GM19023 (cell line): Measurements from ENCODE around the gene SLC35E2B.
"Not testable (repeated sequence)": the region's sequence is repeated elsewhere in the genome, so short reads cannot be mapped to it uniquely, and the experiment has no call there.

Experiments used
- ATAC-seq: cut with Tn5 transposase; IDR thresholded peaks from one replicate; pipeline ENCODE4 v1.9.1; 2021; ENCODE audit warnings: mild to moderate bottlenecking, moderate library complexity; ENCODE audit not compliant: unreplicated experiment

SLC35E2B gene

DNA sequence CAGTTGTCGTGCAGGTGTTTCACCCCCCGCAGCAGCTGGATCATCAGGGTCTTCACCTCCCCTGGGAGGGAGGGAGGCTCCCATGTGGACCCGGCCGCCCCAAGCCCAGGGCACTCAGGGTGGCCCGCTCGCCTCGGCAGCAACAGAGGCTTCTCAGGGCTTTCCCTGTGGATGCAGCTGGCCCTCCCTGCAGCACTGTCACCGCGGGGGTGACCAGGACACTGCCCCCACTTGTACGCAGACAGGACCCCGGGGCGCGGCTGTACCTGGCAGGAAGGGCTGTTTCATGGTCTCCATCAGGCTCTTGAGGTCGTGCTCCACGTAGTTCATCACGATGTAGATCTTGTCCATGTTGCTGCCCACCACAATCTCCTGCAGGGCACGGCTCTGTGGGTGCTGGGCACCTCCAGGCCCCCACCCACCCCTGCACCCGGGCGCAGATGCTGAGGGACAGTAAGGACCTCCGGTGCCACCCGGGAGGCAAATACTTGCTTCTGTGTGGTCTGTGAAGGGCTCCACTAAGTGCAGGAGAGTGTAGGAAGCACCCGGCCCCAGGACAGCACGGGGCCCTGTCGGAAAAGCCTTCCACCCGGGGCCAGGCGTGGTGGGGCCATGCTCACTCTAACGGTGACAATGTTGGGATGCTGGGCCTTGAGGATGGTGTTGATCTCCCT is 11.8 kb upstream of the SLC35E2B start:
- ATAC-seq = not testable (repeated sequence)

DNA sequence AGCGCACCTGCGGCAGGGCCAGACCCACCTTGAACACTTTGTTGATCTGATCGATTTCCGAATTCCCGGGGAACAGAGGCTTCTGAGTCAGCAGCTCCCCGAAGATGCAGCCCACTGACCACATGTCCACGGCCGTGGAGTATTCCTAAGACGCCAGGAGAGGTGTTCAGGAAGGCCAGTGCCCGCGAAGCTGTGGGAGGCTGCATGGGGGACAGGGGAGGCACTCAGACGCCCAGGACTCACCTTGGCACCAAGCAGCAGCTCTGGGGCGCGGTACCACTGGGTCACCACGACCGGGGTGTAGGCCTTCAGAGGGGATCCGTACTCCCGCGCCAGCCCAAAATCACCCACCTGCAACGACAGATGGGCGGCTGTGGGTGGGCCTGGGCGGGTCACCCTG is 11.2 kb upstream of the SLC35E2B start:
- no peak for ATAC-seq

- not testable (repeated sequence) for ATAC-seq
Measured at GRCh38 chr1:1702506-1702905, 9.9 kb upstream of the SLC35E2B start.

DNA sequence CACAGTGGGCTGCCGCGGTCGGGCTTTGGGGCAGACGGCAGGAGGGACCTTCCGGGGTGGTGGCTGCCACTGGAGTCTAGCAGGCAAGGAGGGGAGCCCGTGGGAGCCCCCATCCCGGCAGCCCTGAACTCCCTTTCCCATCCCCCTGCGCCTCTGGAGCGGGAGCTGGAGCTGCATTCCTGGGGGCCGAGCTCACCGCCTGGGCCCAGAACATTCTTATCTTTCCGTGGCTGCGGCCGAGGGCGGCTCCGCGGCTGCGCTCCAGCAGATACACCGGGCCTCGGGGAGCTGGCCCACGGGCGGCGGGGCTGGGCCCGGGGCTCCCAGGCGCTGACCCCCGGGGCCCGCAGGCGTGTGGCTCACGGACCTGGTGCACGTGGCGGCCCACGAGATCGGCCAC is 8.0 kb upstream of the SLC35E2B start:
- not testable (repeated sequence) for ATAC-seq

- not testable (repeated sequence) for ATAC-seq
Measured at GRCh38 chr1:1700067-1700466, 7.5 kb upstream of the SLC35E2B start.

DNA sequence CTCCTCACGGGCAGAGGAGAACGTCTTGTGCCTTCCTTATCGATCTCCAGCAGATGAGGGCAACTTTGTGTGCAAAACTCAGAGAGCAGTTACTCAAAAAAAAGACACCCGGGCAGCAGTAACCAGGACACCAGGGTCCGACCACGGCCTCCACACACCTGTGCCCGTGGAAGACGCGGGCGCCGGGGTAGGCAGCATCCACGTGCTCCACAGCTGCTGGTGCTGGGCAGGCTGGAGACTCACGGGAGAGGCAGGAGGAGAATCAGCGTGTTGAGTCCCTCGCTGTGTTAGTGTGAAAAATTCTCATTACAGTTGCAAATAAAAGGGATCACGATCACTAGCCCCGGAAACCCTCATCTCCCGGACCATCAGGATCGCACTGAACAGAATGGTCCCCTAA is 6.5 kb upstream of the SLC35E2B start:
- not testable (repeated sequence) for ATAC-seq

GRCh38 chr1:1697358-1698183 is 5.0 kb upstream of the SLC35E2B start:
- not testable (repeated sequence) for ATAC-seq

DNA sequence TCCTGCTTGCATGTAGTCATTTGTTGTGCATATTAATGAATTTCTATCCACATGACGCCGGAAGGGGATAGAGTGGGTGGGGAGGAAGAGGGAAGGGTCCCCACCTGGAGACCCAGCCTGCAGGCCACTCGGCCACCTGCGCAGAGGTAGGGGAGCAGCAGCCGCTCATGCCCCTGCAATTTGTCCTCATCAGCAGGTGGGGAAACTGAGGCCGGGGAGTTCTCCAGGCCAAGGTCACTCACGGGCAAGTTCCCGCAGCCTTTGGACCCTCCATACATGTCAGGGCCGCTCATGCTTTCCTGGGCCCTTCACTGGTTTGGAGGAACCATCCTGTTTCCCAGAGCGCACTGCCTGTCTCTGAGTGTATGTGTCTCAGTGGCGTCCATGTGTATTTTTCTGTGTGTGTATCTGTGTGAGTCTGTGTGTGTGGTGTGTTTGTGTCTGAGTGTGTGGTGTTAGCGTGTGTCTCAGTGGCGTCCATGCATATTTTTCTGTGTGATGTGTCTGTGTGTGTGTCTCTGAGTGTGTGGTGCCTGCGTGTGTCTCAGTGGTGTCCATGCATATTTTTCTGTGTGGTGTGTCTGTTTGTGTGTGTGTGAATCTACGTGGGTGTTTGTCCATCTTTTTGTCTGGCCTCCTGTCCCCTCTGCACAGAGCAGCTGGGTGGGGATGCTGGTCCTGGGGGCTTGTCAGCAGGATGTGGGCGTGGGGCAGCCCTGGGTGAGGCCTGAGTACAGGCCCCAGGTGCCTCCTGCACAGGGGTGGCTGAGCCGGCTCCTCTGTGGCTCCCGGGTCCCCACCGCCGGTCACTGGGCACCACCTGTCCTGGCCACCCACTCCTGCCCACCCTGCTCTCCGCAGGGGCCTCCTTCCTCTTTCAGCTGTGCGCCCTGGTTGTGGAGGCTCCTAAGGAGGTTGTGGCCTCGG is 4.1 kb upstream of the SLC35E2B start:
- not testable (repeated sequence) for ATAC-seq

DNA sequence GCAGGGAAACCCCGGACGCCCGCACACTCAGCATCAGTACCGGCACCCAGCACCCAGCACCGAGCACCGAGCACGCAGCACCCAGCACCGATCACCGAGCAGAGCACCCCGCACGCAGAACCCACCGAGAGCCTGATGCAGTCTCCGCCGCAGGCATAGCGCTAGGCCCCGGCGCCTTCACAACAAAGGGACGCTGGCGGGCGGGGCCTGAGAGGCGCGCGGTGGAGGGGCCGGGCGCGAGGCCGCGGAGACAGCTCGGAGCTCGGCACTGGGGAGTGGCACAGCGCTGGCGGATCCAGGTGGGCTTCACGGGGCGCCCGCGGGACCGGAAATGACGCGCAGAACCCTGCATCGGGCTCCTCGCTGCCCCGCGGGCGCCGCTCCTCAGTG is 276 bp downstream of the SLC35E2B start:
- ATAC-seq = peak; percentile 42

DNA sequence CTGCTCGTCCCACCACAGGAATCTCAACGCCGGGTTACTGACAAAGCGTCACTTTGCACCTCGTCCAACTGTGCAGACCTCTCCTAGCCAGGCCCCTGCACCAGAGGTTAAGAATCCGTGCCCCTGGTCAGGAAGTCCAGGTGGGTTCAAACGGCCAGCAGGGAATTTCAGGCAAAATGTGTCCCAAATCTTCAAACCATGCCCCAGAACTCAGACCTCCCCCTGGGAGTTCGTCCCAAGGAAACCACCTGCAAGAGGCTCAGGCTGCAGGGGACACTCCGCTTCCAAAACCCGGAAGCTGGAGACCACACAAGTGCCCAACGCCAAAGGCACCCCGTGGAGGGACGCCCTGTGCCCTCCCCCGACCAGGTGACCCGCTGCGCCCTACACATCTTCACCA is 1.2 kb downstream of the SLC35E2B start:
- ATAC-seq = not testable (repeated sequence)

GRCh38 chr1:1689526-1689925 is 3.1 kb downstream of the SLC35E2B start:
- not testable (repeated sequence) for ATAC-seq

GRCh38 chr1:1687846-1688245 is 4.7 kb downstream of the SLC35E2B start:
- no peak for ATAC-seq

DNA sequence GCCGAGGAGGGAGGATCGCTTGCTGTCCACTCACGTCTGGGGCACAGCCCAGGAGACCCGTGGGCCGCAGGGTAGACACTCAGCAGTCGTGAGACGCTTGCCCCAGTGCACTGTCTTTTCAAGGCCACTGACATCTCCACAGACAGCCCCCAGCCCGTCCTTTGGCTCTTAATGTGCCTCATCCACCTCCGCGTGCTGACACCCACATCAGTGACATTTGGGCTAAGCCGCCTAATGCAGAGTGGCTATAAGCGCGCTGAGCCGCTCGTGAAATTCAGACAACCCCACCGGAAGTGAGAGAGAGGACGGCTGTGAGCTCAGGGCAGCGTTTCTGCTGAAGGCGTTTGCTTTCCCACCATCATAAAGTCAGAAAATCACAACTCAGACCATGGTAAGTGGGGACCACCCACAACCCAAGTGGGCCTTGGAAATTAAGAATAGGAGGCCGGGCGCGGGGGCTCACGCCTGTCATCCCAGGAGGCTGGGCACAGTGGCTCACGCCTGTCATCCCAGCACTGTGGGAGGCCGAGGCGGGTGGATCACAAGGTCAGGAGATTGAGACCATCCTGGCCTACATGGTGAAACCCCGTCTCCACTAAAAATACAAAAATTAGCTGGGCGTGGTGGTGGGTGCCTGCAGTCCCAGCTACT is 8.4 kb downstream of the SLC35E2B start:
- ATAC-seq = no peak

- ATAC-seq = no peak
Measured at GRCh38 chr1:1683104-1683905, 9.3 kb downstream of the SLC35E2B start.

GRCh38 chr1:1680912-1681273 is 11.7 kb downstream of the SLC35E2B start:
- ATAC-seq = no peak

- no peak for ATAC-seq
Measured at GRCh38 chr1:1680031-1680911, 12.3 kb downstream of the SLC35E2B start.

GRCh38 chr1:1678581-1679380 is 13.8 kb downstream of the SLC35E2B start:
- ATAC-seq = no peak
